ENCODE results near the gene SERAC1. TPM values are rescaled to one million over a fixed set of nuclear protein-coding genes. Genes with fewer than 3 reads are reported as not detected.

SERAC1 gene
- total RNA-seq, 6 experiments from 2014 or later = 3.0 to 5.1 (median 4.4) TPM

- TF ChIP-seq, protein P1, sequence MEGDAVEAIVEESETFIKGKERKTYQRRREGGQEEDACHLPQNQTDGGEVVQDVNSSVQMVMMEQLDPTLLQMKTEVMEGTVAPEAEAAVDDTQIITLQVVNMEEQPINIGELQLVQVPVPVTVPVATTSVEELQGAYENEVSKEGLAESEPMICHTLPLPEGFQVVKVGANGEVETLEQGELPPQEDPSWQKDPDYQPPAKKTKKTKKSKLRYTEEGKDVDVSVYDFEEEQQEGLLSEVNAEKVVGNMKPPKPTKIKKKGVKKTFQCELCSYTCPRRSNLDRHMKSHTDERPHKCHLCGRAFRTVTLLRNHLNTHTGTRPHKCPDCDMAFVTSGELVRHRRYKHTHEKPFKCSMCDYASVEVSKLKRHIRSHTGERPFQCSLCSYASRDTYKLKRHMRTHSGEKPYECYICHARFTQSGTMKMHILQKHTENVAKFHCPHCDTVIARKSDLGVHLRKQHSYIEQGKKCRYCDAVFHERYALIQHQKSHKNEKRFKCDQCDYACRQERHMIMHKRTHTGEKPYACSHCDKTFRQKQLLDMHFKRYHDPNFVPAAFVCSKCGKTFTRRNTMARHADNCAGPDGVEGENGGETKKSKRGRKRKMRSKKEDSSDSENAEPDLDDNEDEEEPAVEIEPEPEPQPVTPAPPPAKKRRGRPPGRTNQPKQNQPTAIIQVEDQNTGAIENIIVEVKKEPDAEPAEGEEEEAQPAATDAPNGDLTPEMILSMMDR (IDR thresholded peaks at IDR 0.05) = no peak
- no peak for TF ChIP-seq POLR2A (IDR thresholded peaks at IDR 0.05)
- Histone ChIP-seq H3K4me3 (no peak overlapping the region), H3K27ac (no peak overlapping the region), H3K9me3 (no peaks in the 10 kb centered on the region), H3K36me3 (peaks cover 0 to 5% (median 0%) of the 10 kb centered on the region in 4 donors), H3K4me1 (no peaks in the 10 kb centered on the region), H3K27me3 (no peaks in the 10 kb centered on the region)
- no peak for DNase-seq
- intact Hi-C loops (cut with DNase I) = no loop called here
- ATAC-seq = peak in 1 of 4 donors; percentile 57
- 78% methylated on average over 9 of the region's 14 CpGs for WGBS (ENCODE audit: insufficient coverage, low coverage, low lambda C conversion rate, missing lambda C conversion rate)
Observed at GRCh38 chr6:158068893-158069799, 98.9 kb downstream of the SERAC1 start.

DNA sequence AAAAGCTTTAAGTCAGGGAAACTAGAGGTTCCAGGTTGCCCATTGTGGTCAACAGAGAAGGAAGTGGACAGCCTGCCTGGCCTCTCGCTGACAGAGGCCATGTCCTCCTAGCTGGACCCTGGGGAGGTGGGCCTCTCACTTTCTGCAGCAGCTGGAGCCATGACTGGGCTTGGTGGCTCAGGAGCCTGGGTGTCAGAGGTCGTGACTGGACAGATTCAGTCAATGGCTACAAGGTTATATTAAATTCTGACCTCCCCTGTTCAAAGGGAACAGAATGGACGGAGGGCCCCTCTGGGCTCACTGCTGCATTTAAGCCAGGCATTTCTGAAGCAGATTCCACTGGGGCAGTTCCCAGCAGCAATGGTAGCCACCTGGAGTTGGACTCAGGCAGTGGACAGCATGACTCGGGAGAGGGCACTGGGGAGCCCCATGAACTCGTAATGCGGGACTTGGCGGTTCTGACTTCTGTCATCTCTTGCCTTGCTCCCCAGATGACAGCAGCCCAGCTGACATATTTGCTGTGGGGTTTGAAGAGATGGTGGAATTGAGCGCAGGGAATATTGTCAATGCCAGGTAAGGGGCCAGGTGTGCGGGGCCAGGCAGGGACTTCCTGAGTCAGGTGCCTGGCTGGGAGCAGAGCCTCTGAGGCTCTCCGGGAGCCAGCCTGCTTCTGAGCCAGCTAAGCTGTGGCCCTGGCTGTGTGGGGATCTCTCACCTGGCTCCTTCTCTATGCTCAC, 99.7 kb downstream of the SERAC1 start:
- intact Hi-C loops (cut with DNase I) = no loop called here
- Histone ChIP-seq H3K27me3 (no peaks in the 10 kb centered on the region), H3K36me3 (peaks cover 0 to 5% (median 0%) of the 10 kb centered on the region in 4 donors), H3K9me3 (no peaks in the 10 kb centered on the region), H3K27ac (no peak overlapping the region), H3K4me1 (no peaks in the 10 kb centered on the region), H3K4me3 (no peak overlapping the region)
- DNase-seq (no peak), ATAC-seq (no peak)
- no peak for TF ChIP-seq POLR2A (IDR thresholded peaks at IDR 0.05)
- WGBS (ENCODE audit: insufficient coverage, low coverage, low lambda C conversion rate, missing lambda C conversion rate) = 92% methylated on average over 4 of the region's 10 CpGs

DNA sequence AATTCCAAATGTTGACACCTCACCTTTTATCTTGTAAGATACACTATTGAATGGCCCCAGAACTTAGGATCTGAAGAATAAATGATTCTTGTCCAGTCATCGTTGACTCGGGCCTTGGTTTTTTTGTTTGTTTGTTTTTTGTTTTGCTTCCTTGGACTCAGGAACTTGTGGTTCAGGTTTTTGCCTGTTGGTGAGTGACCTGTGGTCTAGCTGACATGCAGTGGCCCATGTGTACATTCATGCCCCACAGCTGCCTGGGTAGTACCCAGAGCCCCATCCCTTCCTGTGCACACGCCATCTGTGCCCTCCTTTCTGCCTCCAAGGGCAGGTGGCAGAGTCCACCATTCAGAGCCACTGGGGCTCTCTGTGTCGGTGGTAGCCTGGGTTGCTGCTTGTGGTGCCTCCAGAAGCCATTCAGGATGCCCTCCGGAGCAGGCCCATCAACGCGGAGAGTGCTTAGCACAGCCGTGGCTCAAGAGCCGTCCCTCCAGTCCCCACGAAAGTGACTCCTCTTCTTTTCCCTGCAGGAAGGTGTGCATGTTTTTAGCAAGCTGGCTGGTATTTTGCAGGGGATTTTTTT, 100.5 kb downstream of the SERAC1 start:
- Histone ChIP-seq H3K27me3 (no peaks in the 10 kb centered on the region), H3K36me3 (peaks cover 0 to 5% (median 0%) of the 10 kb centered on the region in 4 donors), H3K4me1 (no peaks in the 10 kb centered on the region), H3K4me3 (no peak overlapping the region), H3K9me3 (no peaks in the 10 kb centered on the region), H3K27ac (no peak overlapping the region)
- DNase-seq (no peak), ATAC-seq (no peak)
- TF ChIP-seq, protein P1 (IDR thresholded peaks at IDR 0.05) = no peak
- intact Hi-C loops (cut with DNase I) = no loop called here
- 62% methylated on average over 2 of the region's 10 CpGs for WGBS (ENCODE audit: insufficient coverage, low coverage, low lambda C conversion rate, missing lambda C conversion rate)

DNA sequence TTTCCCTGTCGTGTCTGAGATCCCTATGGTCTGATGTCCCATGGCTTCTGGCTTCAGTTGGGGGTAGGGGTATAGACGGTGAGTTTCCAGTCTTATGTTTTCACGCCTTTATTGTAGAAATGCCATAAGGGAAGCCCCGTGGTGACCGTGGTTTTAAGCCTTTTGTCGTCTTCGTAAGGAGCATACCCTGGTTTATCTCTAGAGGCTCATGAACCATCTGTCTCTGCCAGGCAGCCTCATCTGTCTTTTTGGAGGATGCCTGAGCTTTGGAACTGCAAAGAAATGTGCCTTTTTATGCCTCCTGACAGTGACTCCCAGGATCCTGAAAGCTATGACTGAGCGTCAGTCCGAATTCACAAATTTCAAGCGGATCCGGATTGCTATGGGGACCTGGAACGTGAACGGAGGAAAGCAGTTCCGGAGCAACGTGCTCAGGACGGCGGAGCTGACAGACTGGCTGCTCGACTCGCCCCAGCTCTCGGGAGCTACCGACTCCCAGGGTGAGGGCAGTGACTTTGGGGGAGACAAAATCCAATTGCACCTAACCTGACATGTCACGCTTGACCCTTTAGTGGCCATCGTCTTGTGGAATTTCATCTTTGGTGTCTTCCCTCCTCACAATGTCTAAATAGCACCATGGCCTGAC, 101.8 kb downstream of the SERAC1 start:
- no peak overlapping the region for H3K27ac ChIP-seq
- H3K9me3 ChIP-seq = no peaks in the 10 kb centered on the region
- no peaks in the 10 kb centered on the region for H3K27me3 ChIP-seq
- intact Hi-C loops (cut with DNase I) = no loop called here
- 94% methylated on average over 18 of the region's 23 CpGs for WGBS (ENCODE audit: insufficient coverage, low coverage, low lambda C conversion rate, missing lambda C conversion rate)
- no peak for TF ChIP-seq POLR2A (IDR thresholded peaks at IDR 0.05)
- TF ChIP-seq, protein P1 (IDR thresholded peaks at IDR 0.05) = no peak
- DNase-seq = no peak
- ATAC-seq = no peak
- no peaks in the 10 kb centered on the region for H3K4me1 ChIP-seq
- peaks cover 0 to 5% (median 0%) of the 10 kb centered on the region in 4 donors for H3K36me3 ChIP-seq
- H3K4me3 ChIP-seq = no peak overlapping the region
